K562 (cell line): Measurements from ENCODE around the gene GUK1. TPM values are rescaled to one million over a fixed set of nuclear protein-coding genes. Genes with fewer than 3 reads are reported as not detected.

Experiments
- BRD4 ChIP-seq: fragments of 200-600 bp; sonication (generic); IDR thresholded peaks from 2 replicates; pipeline ENCODE4 v1.6.1; 2017; ENCODE audit warnings: inconsistent platforms
- CBFB ChIP-seq: sonication (generic); formaldehyde crosslinking; IDR thresholded peaks from 2 replicates; pipeline ENCODE4 v1.4.0; 2020; ENCODE audit warnings: mild to moderate bottlenecking, missing genetic modification reagents
- CREBBP ChIP-seq: IDR thresholded peaks from one replicate; pipeline ENCODE4 v1.6.1; 2012; ENCODE audit warnings: low read depth, mild to moderate bottlenecking, control low read depth, inconsistent platforms, low read length
- CTBP1 ChIP-seq: fragments of 450-650 bp; IDR thresholded peaks from 2 replicates; pipeline ENCODE4 v1.6.1; 2016; ENCODE audit warnings: borderline replicate concordance
- FOS ChIP-seq: IDR thresholded peaks from 3 replicates; pipeline ENCODE4 v1.6.1; 2011; ENCODE audit not compliant: insufficient read length; ENCODE audit errors: extremely low read depth
- L3MBTL2 ChIP-seq: fragments of 450-650 bp; IDR thresholded peaks from 2 replicates; pipeline ENCODE4 v1.6.1; 2016; ENCODE audit warnings: mild to moderate bottlenecking, moderate library complexity
- PHB2 ChIP-seq: fragments of 450-650 bp; IDR thresholded peaks from 2 replicates; pipeline ENCODE4 v1.6.1; 2017; ENCODE audit warnings: low read depth
- PML ChIP-seq: IDR thresholded peaks from 2 replicates; pipeline ENCODE4 v1.6.1; 2012; ENCODE audit warnings: low read length, inconsistent platforms
- POLR2AphosphoS5 ChIP-seq: IDR thresholded peaks from 2 replicates; pipeline ENCODE4 v1.6.1; 2011; ENCODE audit warnings: mild to moderate bottlenecking, low read depth, low read length, moderate library complexity; ENCODE audit not compliant: control insufficient read depth, insufficient read depth
- RFX7 ChIP-seq: fragments of 250-450 bp; sonication (Bioruptor Pico); IDR thresholded peaks from 2 replicates; pipeline ENCODE4 v1.5.1; 2021; ENCODE audit warnings: mild to moderate bottlenecking
- SRF ChIP-seq, 2 experiments: fragments of 250-450, 450-650 bp in 1 of 2; sonication (Bioruptor Pico) in 1 of 2; sonication (generic) in 1 of 2; formaldehyde crosslinking; IDR thresholded peaks; 2 replicates each; pipeline versions ENCODE4 v1.5.0 to v1.5.1; 2020 to 2022; ENCODE audit warnings: mild to moderate bottlenecking in 1 of 2, missing genetic modification reagents in 1 of 2
- TBP ChIP-seq: optimal IDR thresholded peaks from 2 replicates; pipeline ENCODE3; 2011; ENCODE audit warnings: low read depth, low read length, improper control_type of control experiment
- TEAD4 ChIP-seq, 2 experiments: sonication (generic) in 1 of 2; formaldehyde crosslinking in 1 of 2; IDR thresholded peaks; 2 replicates each; pipeline versions ENCODE4 v1.6.1 to v1.8.0; 2012 to 2022; ENCODE audit warnings: borderline replicate concordance in 1 of 2, inconsistent platforms in 1 of 2, low read length in 1 of 2, mild to moderate bottlenecking in 1 of 2, missing genetic modification reagents in 1 of 2
- XRCC4 ChIP-seq: IDR thresholded peaks from one replicate; pipeline ENCODE4 v1.6.1; 2011; ENCODE audit not compliant: insufficient read depth, insufficient read length; ENCODE audit errors: extremely low read depth
- ZNF212 ChIP-seq: fragments of 450-650 bp; formaldehyde crosslinking; IDR thresholded peaks from 2 replicates; pipeline ENCODE4 v1.4.0; 2020; ENCODE audit warnings: mild to moderate bottlenecking
- ZNF274 ChIP-seq: IDR thresholded peaks from 2 replicates; pipeline ENCODE4 v1.6.1; 2011; ENCODE audit warnings: low read depth, mild to moderate bottlenecking, low read length, moderate library complexity, borderline replicate concordance
- polyA plus RNA-seq, 8 experiments: library from polyadenylated mRNA; depleted of rRNA in 4 of 8; stranded (reverse) in 5 of 8; unstranded in 3 of 8; fragments of >200 nt; fragmentation: Nextera tagmentation in 2 of 8; fragmentation: Illumina TruSeq in 1 of 8; extraction: Ambion mirVana in 2 of 8; extraction: Trizol in 1 of 8; gene quantifications; 2 replicates each; pipeline versions ENCODE4 v1.2.1 to v1.2.3, GENCODE V29; 2011 to 2014; ENCODE audit warnings: inconsistent platforms in 1 of 8, missing spikeins in 1 of 8
- total RNA-seq, 7 experiments: library from RNA; depleted of rRNA in 6 of 7; stranded (reverse); fragments of >200 nt in 6 of 7; fragmentation: Illumina TruSeq in 2 of 7; extraction: Trizol in 2 of 7; gene quantifications; 2 replicates each; pipeline versions ENCODE4 v1.2.1 to v1.2.3, GENCODE V29; 2011 to 2021; ENCODE audit warnings: low replicate concordance in 1 of 7
- TF ChIP-seq, protein P1 (sequence below), 2 experiments: fragments of 450-650 bp; IDR thresholded peaks; 2 replicates each; pipeline ENCODE4 v1.6.1; 2018; ENCODE audit warnings: mild to moderate bottlenecking in 2 of 2, low read depth in 1 of 2; ENCODE audit not compliant: partially characterized antibody in 2 of 2
- TF ChIP-seq, protein P2 (sequence below): fragments of 450-650 bp; formaldehyde crosslinking; IDR thresholded peaks from 2 replicates; pipeline ENCODE4 v1.4.0; 2020; ENCODE audit warnings: mild to moderate bottlenecking, moderate library complexity
- TF ChIP-seq, protein P3 (sequence below): fragments of 450-650 bp; IDR thresholded peaks from 2 replicates; pipeline ENCODE4 v1.6.1; 2016
- TF ChIP-seq, protein P4 (sequence below): IDR thresholded peaks from 2 replicates; pipeline ENCODE4 v1.6.1; 2016; ENCODE audit warnings: missing genetic modification characterization, missing compliant biosample characterization

GUK1 gene
- total and polyA plus RNA-seq, 9 of the 15 experiments (the other 6 are each of a cell fraction or from before 2014, with no cell fraction given): 7.0 to 331 (median 132) TPM

DNA sequence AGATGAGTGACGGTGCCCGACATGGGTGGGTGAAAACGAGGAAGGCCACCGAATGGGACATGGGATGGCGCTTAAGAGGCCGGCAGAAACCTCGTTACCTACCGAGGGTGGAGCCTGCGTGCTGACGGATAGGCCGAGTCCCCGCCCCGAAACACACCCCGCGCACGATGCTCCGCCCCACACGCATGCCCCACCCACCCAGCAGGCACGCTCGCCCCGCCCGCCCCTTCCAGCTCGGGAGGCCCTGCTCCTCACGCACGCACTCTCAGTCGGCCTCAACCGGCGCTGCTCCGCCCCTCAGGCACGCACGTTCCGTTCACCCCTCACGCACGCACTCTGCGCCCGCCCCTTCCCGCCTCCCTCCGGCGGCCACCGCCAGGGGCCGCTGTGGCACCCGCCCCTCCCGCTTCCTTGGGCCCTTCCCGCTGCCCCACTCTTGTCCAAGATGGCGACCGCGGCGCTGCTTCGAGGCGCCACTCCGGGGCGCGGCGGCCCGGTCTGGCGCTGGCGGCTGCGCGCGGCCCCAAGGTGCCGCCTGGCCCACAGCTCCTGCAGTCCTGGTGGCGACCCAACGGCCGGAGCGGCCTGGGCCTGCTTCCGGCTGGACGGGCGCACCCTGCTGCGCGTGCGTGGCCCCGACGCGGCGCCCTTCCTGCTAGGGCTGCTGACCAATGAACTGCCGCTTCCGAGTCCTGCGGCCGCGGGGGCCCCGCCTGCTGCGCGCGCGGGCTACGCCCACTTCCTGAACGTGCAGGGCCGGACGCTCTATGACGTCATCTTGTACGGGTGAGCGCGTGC lies 25.5 kb downstream of the GUK1 start, which contains the start of gene IBA57 (continued):
- TF ChIP-seq L3MBTL2 (peak; percentile 94), FOS (no peak), TEAD4 (IDR thresholded peaks at IDR 0.05; ENCODE audit: low read length) (no peak; the same call in 1 of the 2 replicates), TEAD4 (CRISPR knock-in tag; IDR thresholded peaks at IDR 0.05; ENCODE audit: borderline replicate concordance) (peak; percentile 83; the same call in 1 of the 2 replicates), RFX7 (CRISPR knock-in tag) (no peak), PML (0 out of 2 replicates have a peak, but pooled peaks have one; percentile 15), CREBBP (no peak), ZNF274 (no peak), PHB2 (no peak), TBP (peak; percentile 96), ZNF212 (CRISPR knock-in tag) (peak; percentile 42; the same call in 1 of the 2 replicates), CTBP1 (peak; percentile 98), SRF (CRISPR knock-in tag; IDR thresholded peaks at IDR 0.05) (peak in 1 of 2 experiments; percentile 7; a peak in 1 of 4 replicates), XRCC4 (no peak), CBFB (CRISPR knock-in tag) (no peak), BRD4 (0 out of 2 replicates have a peak, but pooled peaks have one; percentile 82), POLR2AphosphoS5 (peak; percentile 93)
- TF ChIP-seq, protein P1, sequence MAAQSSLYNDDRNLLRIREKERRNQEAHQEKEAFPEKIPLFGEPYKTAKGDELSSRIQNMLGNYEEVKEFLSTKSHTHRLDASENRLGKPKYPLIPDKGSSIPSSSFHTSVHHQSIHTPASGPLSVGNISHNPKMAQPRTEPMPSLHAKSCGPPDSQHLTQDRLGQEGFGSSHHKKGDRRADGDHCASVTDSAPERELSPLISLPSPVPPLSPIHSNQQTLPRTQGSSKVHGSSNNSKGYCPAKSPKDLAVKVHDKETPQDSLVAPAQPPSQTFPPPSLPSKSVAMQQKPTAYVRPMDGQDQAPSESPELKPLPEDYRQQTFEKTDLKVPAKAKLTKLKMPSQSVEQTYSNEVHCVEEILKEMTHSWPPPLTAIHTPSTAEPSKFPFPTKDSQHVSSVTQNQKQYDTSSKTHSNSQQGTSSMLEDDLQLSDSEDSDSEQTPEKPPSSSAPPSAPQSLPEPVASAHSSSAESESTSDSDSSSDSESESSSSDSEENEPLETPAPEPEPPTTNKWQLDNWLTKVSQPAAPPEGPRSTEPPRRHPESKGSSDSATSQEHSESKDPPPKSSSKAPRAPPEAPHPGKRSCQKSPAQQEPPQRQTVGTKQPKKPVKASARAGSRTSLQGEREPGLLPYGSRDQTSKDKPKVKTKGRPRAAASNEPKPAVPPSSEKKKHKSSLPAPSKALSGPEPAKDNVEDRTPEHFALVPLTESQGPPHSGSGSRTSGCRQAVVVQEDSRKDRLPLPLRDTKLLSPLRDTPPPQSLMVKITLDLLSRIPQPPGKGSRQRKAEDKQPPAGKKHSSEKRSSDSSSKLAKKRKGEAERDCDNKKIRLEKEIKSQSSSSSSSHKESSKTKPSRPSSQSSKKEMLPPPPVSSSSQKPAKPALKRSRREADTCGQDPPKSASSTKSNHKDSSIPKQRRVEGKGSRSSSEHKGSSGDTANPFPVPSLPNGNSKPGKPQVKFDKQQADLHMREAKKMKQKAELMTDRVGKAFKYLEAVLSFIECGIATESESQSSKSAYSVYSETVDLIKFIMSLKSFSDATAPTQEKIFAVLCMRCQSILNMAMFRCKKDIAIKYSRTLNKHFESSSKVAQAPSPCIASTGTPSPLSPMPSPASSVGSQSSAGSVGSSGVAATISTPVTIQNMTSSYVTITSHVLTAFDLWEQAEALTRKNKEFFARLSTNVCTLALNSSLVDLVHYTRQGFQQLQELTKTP (IDR thresholded peaks at IDR 0.05; ENCODE audit: low read depth in 1 of 2, partially characterized antibody in 2 of 2): no peak
- TF ChIP-seq, protein P2, sequence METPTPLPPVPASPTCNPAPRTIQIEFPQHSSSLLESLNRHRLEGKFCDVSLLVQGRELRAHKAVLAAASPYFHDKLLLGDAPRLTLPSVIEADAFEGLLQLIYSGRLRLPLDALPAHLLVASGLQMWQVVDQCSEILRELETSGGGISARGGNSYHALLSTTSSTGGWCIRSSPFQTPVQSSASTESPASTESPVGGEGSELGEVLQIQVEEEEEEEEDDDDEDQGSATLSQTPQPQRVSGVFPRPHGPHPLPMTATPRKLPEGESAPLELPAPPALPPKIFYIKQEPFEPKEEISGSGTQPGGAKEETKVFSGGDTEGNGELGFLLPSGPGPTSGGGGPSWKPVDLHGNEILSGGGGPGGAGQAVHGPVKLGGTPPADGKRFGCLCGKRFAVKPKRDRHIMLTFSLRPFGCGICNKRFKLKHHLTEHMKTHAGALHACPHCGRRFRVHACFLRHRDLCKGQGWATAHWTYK: peak; percentile 95; the same call in 1 of the 2 replicates
- TF ChIP-seq, protein P3, sequence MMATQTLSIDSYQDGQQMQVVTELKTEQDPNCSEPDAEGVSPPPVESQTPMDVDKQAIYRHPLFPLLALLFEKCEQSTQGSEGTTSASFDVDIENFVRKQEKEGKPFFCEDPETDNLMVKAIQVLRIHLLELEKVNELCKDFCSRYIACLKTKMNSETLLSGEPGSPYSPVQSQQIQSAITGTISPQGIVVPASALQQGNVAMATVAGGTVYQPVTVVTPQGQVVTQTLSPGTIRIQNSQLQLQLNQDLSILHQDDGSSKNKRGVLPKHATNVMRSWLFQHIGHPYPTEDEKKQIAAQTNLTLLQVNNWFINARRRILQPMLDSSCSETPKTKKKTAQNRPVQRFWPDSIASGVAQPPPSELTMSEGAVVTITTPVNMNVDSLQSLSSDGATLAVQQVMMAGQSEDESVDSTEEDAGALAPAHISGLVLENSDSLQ: peak; percentile 90
- TF ChIP-seq, protein P4, sequence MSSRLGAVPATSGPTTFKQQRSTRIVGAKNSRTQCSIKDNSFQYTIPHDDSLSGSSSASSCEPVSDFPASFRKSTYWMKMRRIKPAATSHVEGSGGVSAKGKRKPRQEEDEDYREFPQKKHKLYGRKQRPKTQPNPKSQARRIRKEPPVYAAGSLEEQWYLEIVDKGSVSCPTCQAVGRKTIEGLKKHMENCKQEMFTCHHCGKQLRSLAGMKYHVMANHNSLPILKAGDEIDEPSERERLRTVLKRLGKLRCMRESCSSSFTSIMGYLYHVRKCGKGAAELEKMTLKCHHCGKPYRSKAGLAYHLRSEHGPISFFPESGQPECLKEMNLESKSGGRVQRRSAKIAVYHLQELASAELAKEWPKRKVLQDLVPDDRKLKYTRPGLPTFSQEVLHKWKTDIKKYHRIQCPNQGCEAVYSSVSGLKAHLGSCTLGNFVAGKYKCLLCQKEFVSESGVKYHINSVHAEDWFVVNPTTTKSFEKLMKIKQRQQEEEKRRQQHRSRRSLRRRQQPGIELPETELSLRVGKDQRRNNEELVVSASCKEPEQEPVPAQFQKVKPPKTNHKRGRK (tag): no peak
